ENCODE data around the gene PHPT1. TPM values are rescaled to one million over a fixed set of nuclear protein-coding genes. Genes with fewer than 3 reads are reported as not detected.

PHPT1 gene
- total and polyA plus RNA-seq, 2 of the 8 experiments (the other 6 are each of a cell fraction or from before 2014, with no cell fraction given): 109 to 226 TPM

- TF ChIP-seq RAD21 (IDR thresholded peaks at IDR 0.05 in 1 of 2, conservative IDR thresholded peaks at IDR 0.05 in 1 of 2; ENCODE audit: low read depth in 2 of 2, low read length in 2 of 2) (no peak), CEBPB (IDR thresholded peaks at IDR 0.05; ENCODE audit: low read depth, low read length) (no peak), E2F6 (IDR thresholded peaks at IDR 0.05) (no peak)
These were observed 14.5 kb downstream of the PHPT1 start (continued) for GRCh38 chr9:136863623-136864273.
